ENCODE measurements around the gene FASTKD1.

DNA sequence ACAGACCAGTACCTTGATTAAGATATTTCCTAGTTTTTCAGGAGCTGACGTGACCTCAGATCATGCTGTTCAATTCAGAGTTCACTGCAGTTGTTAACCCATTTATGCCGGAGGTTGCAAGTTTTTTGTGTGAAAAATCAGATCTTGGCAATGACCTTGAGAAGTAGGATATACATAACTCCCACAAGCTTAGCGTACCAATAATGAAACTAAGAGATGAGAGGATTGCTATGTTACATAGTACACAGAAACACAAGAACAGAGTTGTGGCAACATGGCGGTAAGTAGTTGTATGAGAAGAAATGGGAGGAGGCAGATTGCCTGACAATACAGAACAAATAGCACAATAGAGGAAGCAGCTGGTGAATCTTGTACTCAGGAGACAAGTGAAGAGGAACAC, 49.6 kb upstream of the FASTKD1 start:
- TF ChIP-seq TAF1 (IDR thresholded peaks at IDR 0.05; ENCODE audit: borderline replicate concordance, insufficient read depth, low read length) (no peak), POLR2AphosphoS5 (IDR thresholded peaks at IDR 0.05; ENCODE audit: low read depth, low read length) (no peak), SIN3A (IDR thresholded peaks at IDR 0.05; ENCODE audit: borderline replicate concordance, insufficient read depth, low read length) (no peak)
- TF ChIP-seq, protein P1, sequence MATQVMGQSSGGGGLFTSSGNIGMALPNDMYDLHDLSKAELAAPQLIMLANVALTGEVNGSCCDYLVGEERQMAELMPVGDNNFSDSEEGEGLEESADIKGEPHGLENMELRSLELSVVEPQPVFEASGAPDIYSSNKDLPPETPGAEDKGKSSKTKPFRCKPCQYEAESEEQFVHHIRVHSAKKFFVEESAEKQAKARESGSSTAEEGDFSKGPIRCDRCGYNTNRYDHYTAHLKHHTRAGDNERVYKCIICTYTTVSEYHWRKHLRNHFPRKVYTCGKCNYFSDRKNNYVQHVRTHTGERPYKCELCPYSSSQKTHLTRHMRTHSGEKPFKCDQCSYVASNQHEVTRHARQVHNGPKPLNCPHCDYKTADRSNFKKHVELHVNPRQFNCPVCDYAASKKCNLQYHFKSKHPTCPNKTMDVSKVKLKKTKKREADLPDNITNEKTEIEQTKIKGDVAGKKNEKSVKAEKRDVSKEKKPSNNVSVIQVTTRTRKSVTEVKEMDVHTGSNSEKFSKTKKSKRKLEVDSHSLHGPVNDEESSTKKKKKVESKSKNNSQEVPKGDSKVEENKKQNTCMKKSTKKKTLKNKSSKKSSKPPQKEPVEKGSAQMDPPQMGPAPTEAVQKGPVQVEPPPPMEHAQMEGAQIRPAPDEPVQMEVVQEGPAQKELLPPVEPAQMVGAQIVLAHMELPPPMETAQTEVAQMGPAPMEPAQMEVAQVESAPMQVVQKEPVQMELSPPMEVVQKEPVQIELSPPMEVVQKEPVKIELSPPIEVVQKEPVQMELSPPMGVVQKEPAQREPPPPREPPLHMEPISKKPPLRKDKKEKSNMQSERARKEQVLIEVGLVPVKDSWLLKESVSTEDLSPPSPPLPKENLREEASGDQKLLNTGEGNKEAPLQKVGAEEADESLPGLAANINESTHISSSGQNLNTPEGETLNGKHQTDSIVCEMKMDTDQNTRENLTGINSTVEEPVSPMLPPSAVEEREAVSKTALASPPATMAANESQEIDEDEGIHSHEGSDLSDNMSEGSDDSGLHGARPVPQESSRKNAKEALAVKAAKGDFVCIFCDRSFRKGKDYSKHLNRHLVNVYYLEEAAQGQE (IDR thresholded peaks at IDR 0.05; ENCODE audit: insufficient read depth in 1 of 2, low read depth in 2 of 2, low read length in 2 of 2), result no peak

Data from PFSK-1 (cell line).